Endothelial cell of hepatic sinusoid (primary cell): ENCODE data around the gene EIPR1.

Experiments
- in situ Hi-C: cut with HindIII; loops from 2 replicates; pipeline ENCODE4 v1.10.0; 2017; ENCODE audit warnings: low sequenced_read_pairs

EIPR1 gene

GRCh38 chr2:3325458-3326181, 52.0 kb downstream of the EIPR1 start:
- in situ Hi-C loops, result no loop called here

GRCh38 chr2:3324404-3325281, 53.0 kb downstream of the EIPR1 start:
- in situ Hi-C loops, result no loop called here

- in situ Hi-C loops, result no loop called here
These were observed 53.6 kb downstream of the EIPR1 start for GRCh38 chr2:3324036-3324386.

DNA sequence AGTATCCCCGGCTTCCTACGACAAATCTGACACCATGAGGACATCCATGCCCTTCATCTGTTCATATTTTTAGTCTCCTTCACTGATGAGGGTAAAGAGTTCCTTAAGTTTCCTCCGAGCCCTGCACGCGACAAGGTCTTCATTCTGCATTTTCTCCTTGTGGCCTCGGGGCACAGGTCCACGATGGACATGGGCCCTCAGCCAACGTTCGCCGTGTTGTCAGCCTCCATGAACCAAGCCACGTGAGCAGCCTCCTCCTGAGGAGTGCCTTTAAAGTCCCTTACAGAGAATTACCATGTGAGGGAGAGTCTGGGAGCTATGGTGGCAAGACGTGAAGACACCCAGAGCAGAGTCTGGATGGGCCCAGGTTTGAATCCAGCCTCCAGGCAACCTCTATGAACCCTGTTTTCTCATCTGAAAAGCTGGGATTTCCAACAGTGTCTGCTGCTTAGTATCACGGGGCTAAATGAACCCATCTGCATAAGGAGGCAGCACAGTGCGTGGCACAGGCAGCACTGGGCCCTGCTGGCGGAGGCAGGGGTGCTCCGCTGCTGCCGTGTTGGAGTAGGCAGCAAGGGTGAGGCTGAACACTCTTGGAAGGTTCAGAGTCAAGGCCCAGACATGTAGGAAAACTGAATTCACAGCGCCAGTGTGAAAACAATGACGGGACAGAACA, 54.1 kb downstream of the EIPR1 start:
- in situ Hi-C loops, result no loop called here

- in situ Hi-C loops, result no loop called here
These were observed 55.2 kb downstream of the EIPR1 start for GRCh38 chr2:3322311-3322970.

GRCh38 chr2:3321825-3322224, 55.8 kb downstream of the EIPR1 start:
- in situ Hi-C loops, result no loop called here

DNA sequence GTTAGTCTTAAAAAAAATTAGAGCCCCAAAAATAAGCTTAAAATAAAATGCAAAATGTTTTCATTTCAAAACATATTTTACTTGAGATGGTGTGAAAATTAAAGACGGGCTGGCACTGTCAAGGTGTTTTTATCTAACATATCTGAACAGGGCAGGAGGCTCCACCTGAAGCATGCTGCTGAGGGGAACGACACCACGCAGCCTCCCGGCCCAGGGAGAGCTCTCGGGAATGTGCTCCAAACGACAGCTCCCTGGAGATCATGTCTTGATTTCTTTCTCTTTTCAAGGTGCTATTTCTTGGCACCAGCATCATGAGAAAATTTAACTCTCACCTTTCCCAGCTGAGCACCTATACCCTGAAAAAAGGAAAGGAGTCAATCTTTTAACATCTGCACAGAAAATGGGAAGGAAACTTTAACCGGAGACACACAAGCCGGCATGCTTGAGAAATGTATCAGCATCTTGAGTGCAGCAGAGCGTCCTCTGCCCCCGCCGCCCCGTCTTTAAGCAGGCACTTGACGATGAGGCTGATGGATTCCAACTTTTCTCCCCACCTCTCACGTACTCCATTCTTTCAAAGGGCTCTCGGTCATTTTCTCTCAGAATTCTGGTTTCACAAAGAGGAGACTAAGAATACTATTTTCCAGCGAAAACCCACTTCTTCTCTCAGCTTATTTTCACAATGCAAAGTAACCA, 56.6 kb downstream of the EIPR1 start:
- in situ Hi-C loops, result no loop called here

DNA sequence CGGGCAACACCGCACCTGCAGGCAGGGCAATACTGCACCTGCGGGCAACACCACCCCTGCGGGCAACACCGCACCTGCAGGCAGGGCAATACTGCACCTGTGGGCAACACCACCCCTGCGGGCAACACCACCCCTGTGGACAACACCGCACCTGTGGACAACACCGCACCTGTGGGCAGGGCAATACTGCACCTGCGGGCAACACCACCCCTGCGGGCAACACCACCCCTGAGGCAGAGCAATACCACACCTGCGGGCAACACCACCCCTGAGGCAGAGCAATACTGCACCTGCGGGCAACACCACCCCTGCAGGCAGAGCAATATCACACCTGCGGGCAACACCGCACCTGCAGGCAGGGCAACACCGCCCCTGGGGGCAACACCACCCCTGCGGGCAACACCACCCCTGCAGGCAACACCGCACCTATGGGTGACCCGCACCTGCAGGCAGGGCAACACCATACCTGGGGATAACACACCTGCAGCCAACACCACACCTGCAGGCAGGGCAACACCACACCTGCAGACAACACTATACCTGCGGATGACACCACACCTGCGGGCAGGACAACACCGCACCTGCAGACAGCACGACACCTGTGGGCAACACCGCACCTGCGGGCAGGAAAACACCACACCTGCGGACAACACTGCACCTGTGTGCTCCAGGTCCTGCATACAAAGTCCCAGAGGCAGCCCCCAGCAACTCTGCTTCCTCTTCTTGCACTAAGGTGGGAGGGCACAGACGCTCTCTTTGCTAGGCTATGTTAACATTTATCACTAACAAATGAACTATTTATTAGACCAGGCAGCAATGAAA, 57.7 kb downstream of the EIPR1 start:
- in situ Hi-C loops, result no loop called here

GRCh38 chr2:3319134-3319533, 58.5 kb downstream of the EIPR1 start:
- in situ Hi-C loops, result no loop called here

- in situ Hi-C loops, result no loop called here
These were observed 59.6 kb downstream of the EIPR1 start for GRCh38 chr2:3317871-3318590.

DNA sequence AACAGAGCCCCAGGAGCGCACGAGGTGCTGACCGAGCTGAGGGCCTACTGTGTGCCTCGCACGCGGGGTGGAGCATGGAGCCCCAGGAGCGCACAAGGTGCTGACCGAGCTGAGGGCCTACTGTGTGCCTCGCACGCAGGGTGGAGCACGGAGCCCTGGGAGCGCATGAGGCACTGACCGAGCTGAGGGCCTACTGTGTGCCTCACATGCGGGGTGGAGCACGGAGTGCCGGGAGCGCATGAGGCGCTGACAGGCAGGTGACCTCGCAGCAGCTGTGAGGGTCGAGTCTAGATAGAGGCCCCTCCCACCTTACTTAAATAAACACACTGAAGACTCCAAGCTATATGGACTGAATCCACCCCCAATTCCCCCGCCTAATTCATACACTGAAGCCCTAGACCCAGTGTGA, 60.3 kb downstream of the EIPR1 start:
- in situ Hi-C loops, result no loop called here

- in situ Hi-C loops, result no loop called here
These were observed 61.0 kb downstream of the EIPR1 start for GRCh38 chr2:3316456-3317276.

GRCh38 chr2:3314626-3315025, 63.0 kb downstream of the EIPR1 start:
- in situ Hi-C loops, result no loop called here

GRCh38 chr2:3313781-3314375, 63.7 kb downstream of the EIPR1 start:
- in situ Hi-C loops, result no loop called here

DNA sequence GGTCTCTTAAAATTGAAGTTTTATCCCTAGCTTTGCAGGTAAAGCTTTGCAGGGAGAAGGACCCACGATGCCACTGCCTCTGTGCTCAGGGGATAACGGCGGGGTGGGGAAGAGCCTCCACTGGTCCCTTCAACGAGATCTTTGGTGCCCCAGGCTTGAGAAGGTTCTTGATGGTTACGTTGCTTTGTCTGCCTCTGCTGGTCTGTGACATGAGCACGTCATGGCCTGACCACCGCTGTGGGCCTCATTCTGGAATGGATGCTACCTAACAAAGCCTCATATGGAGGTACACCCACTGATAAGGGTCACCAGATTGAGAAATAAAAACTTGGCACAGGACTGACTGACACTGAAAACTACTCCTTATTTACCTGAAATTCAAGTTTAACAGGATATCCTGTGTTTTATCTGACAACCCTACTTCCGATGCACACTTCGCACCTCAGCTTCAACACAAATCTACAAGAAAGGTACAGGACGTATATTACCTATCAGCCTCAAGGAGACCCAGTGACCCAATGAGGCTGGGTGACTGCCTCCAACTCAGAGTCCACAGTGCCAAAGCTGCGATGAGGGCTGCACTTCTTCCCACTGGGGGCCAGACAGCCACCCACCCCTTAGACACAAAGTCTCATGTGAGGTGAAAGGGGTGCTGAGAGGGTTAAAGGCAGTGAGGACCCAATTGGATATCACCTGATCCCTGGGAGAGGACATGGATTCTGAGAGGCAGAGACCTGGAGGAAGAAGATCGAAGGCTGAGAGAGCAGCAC, 64.9 kb downstream of the EIPR1 start:
- in situ Hi-C loops, result no loop called here

- in situ Hi-C loops, result no loop called here
These were observed 66.0 kb downstream of the EIPR1 start for GRCh38 chr2:3311601-3312000.
